ENCODE data around the gene CNTN4. TPM values are rescaled to one million over a fixed set of nuclear protein-coding genes. Genes with fewer than 3 reads are reported as not detected.

The CNTN4 gene
- total RNA-seq, 2 donors from 2014 or later, result 13.0 to 50.1 TPM

- no peaks in the 10 kb centered on the region for H3K27me3 ChIP-seq
- ATAC-seq, result no peak
- WGBS, 2 donors, result 23 to 25% methylated on average over 3 of the region's 3 CpGs
Observed at GRCh38 chr3:2441558-2441957, 342.9 kb downstream of the CNTN4 start.

GRCh38 chr3:2446146-2446545 is 347.5 kb downstream of the CNTN4 start:
- no peak for DNase-seq
- intact Hi-C loops (cut with DNase I), result no loop called here
- no peaks in the 10 kb centered on the region for H3K9me3 ChIP-seq
- no peaks in the 10 kb centered on the region for H3K36me3 ChIP-seq (replicated peaks in 1 of 2; ENCODE audit: insufficient read depth in 1 of 2, low read depth in 2 of 2)
- no peak overlapping the region for H3K4me3 ChIP-seq
- TF ChIP-seq CTCF (IDR thresholded peaks at IDR 0.05), result no peak
- no peak for ATAC-seq
- no peak overlapping the region for H3K27ac ChIP-seq
- no peaks in the 10 kb centered on the region for H3K27me3 ChIP-seq
- WGBS, 2 donors, result 57 to 71% methylated on average over 3 of the region's 3 CpGs
- no peaks in the 10 kb centered on the region for H3K4me1 ChIP-seq

More at GRCh38 chr3:2441558-2441957, 342.9 kb downstream of the CNTN4 start:
- Histone ChIP-seq H3K4me3 (no peak overlapping the region), H3K4me1 (no peaks in the 10 kb centered on the region), H3K27ac (no peak overlapping the region), H3K9me3 (no peaks in the 10 kb centered on the region), H3K36me3 (replicated peaks in 1 of 2; ENCODE audit: insufficient read depth in 1 of 2, low read depth in 2 of 2) (no peaks in the 10 kb centered on the region)
- intact Hi-C loops (cut with DNase I), result no loop called here
- no peak for TF ChIP-seq POLR2A (IDR thresholded peaks at IDR 0.05)
- TF ChIP-seq CTCF (IDR thresholded peaks at IDR 0.05), result no peak
- DNase-seq, result no peak

GRCh38 chr3:2452249-2452648 is 353.6 kb downstream of the CNTN4 start:
- Histone ChIP-seq H3K36me3 (replicated peaks in 1 of 2; ENCODE audit: insufficient read depth in 1 of 2, low read depth in 2 of 2) (no peaks in the 10 kb centered on the region), H3K9me3 (no peaks in the 10 kb centered on the region), H3K27ac (no peak overlapping the region), H3K4me3 (no peak overlapping the region), H3K4me1 (peaks cover 5% of the 10 kb centered on the region), H3K27me3 (no peaks in the 10 kb centered on the region)
- intact Hi-C loops (cut with DNase I), result no loop called here
- TF ChIP-seq CTCF (IDR thresholded peaks at IDR 0.05), result no peak
- no peak for TF ChIP-seq POLR2A (IDR thresholded peaks at IDR 0.05)
- ATAC-seq, result no peak
- DNase-seq, result no peak
- 76% methylated on average over 6 of the region's 6 CpGs for WGBS, 2 donors

GRCh38 chr3:2454865-2455264 is 356.2 kb downstream of the CNTN4 start:
- 28 to 42% methylated on average over 2 of the region's 2 CpGs for WGBS, 2 donors
- TF ChIP-seq POLR2A (IDR thresholded peaks at IDR 0.05) (no peak), CTCF (IDR thresholded peaks at IDR 0.05) (no peak)
- Histone ChIP-seq H3K4me3 (no peak overlapping the region), H3K27ac (no peak overlapping the region), H3K9me3 (no peaks in the 10 kb centered on the region), H3K4me1 (peaks cover 5% of the 10 kb centered on the region), H3K36me3 (replicated peaks in 1 of 2; ENCODE audit: insufficient read depth in 1 of 2, low read depth in 2 of 2) (no peaks in the 10 kb centered on the region), H3K27me3 (no peaks in the 10 kb centered on the region)
- peak; percentile 12 for ATAC-seq
- intact Hi-C loops (cut with DNase I), result no loop called here
- DNase-seq, result no peak

- no peaks in the 10 kb centered on the region for H3K9me3 ChIP-seq
- 69 to 73% methylated on average over 4 of the region's 4 CpGs for WGBS, 2 donors
- DNase-seq, result no peak
- no peak for TF ChIP-seq POLR2A (IDR thresholded peaks at IDR 0.05)
- TF ChIP-seq CTCF (IDR thresholded peaks at IDR 0.05), result no peak
- no peaks in the 10 kb centered on the region for H3K36me3 ChIP-seq (replicated peaks in 1 of 2; ENCODE audit: insufficient read depth in 1 of 2, low read depth in 2 of 2)
- no peak overlapping the region for H3K4me3 ChIP-seq
- H3K4me1 ChIP-seq, result peaks cover 5% of the 10 kb centered on the region
- no peak for ATAC-seq
- no peak overlapping the region for H3K27ac ChIP-seq
- intact Hi-C loops (cut with DNase I), result no loop called here
- H3K27me3 ChIP-seq, result no peaks in the 10 kb centered on the region
Observed at GRCh38 chr3:2456788-2457187, 358.1 kb downstream of the CNTN4 start.

All from body of pancreas (tissue), 4 donors.